HG03354 (cell line): ENCODE data around the gene C10orf143.
"Not testable (repeated sequence)": the region's sequence is repeated elsewhere in the genome, so short reads cannot be mapped to it uniquely, and the experiment has no call there.

Experiments used
- ATAC-seq: cut with Tn5 transposase; IDR thresholded peaks from one replicate; pipeline ENCODE4 v1.9.1; 2021; ENCODE audit warnings: mild to moderate bottlenecking; ENCODE audit not compliant: unreplicated experiment, poor library complexity, severe bottlenecking

The C10orf143 gene

DNA sequence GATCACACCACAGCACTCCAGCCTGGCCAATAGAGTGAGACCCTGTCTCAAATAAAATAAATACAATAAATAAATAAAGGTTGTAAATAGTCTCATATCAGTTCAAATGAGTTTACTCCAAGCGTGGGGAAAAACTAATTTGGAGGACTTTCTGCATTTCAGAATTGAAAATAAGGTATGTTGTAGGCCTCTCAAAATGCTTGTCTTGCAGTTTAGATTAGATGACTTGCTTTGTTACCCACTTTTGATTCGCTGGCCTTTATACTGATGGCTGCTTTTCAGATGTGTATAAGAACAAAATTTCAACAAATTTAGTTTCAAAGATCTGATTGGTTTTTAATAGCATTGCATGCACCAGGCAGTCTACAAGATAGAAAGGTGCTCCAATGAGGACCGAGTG is 2.2 kb upstream of the C10orf143 start:
- ATAC-seq = no peak

GRCh38 chr10:130111852-130112180 is 1.2 kb upstream of the C10orf143 start:
- ATAC-seq = no peak

DNA sequence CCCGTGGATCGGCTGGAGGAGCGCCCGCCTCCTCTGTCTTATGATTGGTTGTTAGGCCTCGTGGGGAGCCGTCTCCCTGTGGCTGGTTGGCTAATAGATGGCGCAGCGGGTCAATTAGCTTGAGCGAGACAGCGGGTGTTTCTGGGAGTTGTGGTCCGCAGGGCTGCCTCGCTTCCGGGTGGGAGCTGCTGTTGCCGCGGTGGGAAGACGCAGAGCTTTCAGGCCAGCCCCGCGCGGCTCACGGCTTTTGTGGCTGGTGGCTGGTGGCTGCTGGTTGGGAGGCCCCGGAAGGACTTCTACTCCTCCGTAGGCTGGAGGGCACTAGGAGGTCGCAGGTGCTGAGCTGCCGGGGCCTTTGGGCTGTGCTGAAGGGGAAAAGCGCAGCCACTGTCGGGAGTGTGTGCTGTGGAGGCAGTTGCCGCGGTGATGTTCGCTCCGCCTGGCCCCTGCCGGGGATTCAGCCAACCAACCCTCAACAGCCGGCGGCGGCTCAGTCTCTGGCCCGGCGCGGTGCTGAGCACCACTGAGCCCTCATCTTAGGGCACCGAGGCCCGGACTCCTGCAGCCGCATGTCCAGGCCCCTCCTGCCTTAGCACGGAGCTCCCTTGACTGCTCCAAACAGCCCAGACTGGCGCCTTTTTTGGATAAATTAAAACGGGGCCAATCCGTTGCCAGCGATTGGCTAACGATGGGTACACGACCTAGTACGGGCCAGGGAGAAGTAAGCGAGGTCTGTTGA is 652 bp upstream of the C10orf143 start:
- peak; percentile 90 for ATAC-seq

GRCh38 chr10:130109796-130110245 is 809 bp downstream of the C10orf143 start:
- ATAC-seq = no peak

GRCh38 chr10:130108934-130109604 is 1.6 kb downstream of the C10orf143 start:
- no peak for ATAC-seq

- not testable (repeated sequence) for ATAC-seq
Observed at GRCh38 chr10:130108146-130108545, 2.5 kb downstream of the C10orf143 start.

- no peak for ATAC-seq
Observed at GRCh38 chr10:130105724-130106123, 4.9 kb downstream of the C10orf143 start.

DNA sequence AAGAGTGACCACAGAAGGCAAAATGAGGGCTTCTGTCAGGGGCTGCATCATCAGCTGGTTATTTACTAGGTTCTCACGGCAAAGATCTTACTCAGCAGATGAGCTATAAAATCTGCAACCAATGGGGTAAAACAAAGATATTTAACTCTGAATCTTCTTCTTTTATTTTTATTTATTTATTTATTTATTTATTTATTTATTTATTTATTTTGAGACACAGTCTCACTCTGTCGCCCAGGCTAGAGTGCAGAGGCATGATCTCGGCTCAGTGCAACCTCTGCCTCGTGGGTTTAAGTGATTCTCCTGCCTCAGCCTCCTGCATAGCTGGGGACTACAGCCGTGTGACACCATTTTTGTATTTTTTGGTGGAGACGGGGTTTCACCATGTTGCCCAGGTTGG is 11.3 kb downstream of the C10orf143 start:
- ATAC-seq = no peak

DNA sequence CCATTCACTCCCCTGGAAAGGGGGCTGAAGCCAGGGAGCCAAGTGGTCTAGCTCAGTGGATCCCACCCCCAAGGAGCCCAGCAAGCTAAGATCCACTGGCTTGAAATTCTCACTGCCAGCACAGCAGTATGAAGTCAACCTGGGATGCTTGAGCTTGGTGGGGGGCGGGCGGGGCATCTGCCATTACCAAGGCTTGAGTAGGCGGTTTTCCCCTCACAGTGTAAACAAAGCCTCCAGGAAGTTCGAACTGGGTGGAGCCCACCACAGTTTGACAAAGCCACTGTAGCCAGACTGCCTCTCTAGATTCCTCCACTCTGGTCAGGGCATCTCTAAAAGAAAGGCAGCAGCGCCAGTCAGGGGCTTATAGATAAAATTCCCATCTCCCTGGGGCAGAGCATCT is 20.1 kb downstream of the C10orf143 start:
- not testable (repeated sequence) for ATAC-seq

GRCh38 chr10:130080461-130080814 is 30.2 kb downstream of the C10orf143 start:
- no peak for ATAC-seq

GRCh38 chr10:130079614-130080460 is 30.8 kb downstream of the C10orf143 start:
- ATAC-seq = no peak

GRCh38 chr10:130078120-130078519 is 32.5 kb downstream of the C10orf143 start:
- no peak for ATAC-seq

DNA sequence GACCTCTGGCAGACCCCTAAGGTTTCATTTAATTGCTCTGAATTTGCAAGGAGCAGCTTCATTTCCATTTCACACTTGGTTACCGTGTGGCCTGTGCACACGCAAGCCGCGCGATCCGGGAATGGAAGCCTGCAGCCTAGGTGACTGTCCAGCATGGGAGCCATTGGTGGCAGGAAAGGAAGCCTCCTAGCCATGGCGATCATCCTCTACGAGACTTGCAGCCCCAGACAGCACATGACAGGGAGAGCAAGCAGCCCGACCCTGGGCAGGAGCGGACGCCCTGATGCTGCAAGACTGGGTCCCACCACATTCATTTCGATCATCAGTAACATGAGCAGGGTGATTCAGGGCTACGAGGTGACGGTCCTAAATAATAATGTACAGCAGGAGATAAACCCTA is 33.9 kb downstream of the C10orf143 start:
- ATAC-seq = no peak

DNA sequence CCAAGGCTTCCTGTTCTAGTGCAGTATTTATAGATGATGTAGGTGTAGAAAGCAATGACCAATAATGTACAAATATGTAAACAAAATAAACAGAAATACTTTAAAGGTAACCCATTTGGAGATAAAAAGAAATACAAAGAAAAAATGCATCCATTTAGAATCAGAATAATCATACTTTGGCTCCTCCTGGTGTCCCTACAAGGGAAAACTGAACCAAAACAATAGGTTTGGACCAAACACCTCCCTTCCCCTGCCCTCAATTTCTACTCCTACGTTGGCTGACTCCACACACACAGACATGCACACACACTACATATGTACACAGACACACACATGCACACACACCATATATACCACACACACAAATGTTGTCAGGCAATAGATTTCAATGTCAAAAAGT is 36.0 kb downstream of the C10orf143 start:
- ATAC-seq = no peak

DNA sequence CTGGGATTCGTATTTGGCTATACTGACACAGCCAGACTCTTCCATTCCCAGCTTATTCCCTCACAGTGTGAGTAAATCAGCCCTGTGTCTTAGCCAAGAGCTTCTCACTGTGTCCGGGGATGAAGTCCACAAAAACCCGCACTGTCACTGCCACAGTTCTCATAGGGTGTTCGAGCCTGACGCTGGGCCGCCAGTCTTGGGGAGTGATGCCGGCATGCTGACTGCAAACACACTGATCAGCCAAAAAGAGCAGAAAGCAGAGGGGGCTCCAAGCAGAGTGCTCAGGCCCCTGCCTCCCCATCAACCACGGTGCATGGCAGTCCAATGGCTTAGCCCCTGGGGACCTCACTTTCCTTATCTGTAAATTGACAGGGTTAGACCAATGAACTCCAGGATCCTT is 36.7 kb downstream of the C10orf143 start:
- no peak for ATAC-seq

DNA sequence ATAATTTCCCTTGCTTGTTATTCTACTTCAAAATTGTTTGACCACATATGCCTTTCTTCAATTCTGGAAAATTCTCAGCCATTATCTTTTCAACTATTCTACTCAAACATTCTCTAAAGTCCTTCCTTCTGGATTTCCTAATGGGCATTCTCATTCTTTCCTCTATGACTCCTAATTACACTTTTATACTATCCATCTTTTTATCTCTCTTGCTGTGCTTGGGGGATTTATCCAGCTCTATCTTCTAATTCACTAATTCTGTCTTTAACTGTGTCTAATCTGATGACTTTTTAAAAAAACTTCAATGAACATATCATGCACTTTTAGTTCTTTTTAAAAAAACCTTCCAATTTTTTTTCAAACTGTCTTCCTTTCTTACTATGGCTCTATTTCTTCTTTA is 38.4 kb downstream of the C10orf143 start:
- ATAC-seq = no peak

- no peak for ATAC-seq
Observed at GRCh38 chr10:130067893-130068292, 42.7 kb downstream of the C10orf143 start.

GRCh38 chr10:130066743-130067142 is 43.9 kb downstream of the C10orf143 start:
- no peak for ATAC-seq

GRCh38 chr10:130065251-130065650 is 45.4 kb downstream of the C10orf143 start:
- no peak for ATAC-seq

DNA sequence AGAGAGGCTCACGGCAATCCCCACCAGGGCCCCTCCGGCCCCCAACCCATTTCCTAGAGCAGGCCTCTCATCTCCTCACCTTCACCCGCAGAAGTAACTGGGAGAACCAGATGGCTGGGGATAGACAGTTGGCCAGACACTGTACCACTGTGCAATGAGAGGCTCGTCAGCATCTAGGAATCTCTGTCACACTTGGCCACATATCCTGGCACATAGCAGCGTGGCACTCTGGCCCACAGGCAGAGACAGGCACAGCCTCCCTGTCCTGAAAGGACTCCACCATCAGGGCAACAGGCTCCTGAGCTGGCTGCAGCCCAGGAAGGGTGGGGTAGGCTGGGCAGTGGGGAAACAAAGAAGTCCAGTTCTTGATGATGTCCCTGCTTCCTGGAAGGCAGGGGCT is 45.8 kb downstream of the C10orf143 start:
- no peak for ATAC-seq

DNA sequence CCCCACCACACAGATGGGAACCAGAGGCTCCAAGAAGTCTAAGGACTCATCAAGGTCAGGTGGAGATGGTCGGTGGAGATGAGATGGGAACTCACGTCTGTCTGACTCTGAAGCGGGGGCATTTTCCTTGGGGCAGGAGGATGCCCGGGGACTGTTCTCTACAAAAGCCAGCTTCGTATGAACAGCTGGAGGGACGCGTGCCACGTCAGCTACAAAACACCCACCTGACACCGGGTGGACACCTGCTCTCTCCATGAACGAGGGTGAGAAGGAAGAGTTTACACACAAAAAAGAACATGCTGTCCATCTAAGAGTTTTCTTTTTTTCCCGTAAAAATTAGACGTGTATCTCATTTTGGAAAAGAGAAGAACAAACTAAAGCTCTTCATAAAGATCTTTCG is 47.7 kb downstream of the C10orf143 start:
- ATAC-seq = no peak
